Stimulated activated CD8-positive, alpha-beta memory T cell treated with anti-CD3 and anti-CD28 coated beads, Interleukin-4, amount 100 ng/mL, for 24 hours (primary cell): ENCODE results near the gene JADE2.
"Not testable (repeated sequence)": the region's sequence is repeated elsewhere in the genome, so short reads cannot be mapped to it uniquely, and the experiment has no call there.

ENCODE experiments used
- DNase-seq: peaks from one replicate; pipeline ENCODE4 v3.0.0-alpha.2; 2020; ENCODE audit warnings: low read depth

Gene JADE2

GRCh38 chr5:134552301-134552700 lies 26.8 kb downstream of the JADE2 start:
- no peak for DNase-seq

GRCh38 chr5:134552716-134553115 lies 27.2 kb downstream of the JADE2 start:
- DNase-seq: not testable (repeated sequence)

- DNase-seq: no peak
Measured at GRCh38 chr5:134553821-134554267, 28.4 kb downstream of the JADE2 start.

DNA sequence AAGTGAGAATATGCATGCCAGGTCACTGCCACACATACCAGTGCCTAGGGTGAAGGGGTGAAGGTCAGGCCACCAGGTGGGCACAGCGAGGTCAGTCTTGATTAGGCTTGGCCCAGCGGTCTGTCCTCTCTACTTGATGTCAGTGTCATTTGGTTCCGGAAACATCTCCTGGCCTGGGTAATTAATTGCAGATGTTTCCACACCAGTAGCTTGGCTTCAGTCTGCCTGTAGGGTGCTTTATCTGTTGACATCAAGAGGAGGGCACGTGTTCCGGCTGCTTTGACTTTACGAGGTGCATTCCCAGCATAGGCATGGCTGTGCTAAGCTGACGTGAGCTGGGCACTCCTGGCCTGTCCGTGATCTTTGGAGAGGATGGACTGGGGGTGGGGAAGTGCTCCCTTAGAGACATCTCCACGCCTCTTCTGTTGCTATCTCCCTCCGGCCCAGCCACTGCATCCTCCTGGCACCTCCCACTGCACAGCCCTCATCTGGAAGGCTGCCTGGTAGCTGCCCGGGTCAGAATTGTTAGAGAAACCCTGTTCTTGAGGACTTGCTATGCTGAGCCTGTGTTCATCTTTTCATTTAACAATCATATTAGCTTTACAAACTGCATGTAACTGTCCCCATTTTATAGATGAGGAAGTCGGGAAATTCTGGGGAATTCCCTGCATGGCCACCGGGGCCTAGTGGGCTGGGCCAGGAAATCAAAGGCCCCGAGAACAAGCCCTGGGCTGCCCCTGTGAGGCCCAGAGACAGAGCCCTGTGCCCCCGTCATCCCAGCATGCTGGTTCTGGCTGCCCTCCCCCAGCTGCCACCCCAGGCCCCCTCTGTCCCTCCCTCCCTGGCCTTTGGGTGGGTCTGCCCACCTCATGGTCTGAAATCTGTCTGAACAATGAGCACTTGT lies 29.1 kb downstream of the JADE2 start:
- peak; percentile 34 for DNase-seq

- no peak for DNase-seq
Measured at GRCh38 chr5:134555223-134555889, 29.9 kb downstream of the JADE2 start.

DNA sequence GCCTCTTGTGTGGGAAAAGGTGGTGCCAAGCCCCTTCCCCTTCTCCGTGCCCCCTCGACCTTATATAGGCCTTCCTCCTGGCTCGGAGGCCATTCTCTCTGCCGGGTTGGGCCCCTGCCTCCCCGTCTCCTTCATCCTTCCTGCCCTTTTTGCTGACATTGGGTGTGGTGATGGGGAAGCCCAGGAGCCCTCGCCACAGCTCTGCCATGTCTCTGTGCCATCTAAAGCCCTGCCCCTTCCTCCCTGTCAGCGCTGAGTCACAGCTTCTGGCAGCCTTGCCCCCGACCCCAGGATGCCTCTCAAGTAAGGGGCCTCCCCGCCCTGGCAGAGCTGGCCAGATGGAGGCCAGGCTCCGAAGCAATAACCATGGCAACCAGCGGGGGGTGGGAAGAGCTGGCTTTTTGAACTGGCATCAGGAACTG lies 30.4 kb downstream of the JADE2 start:
- DNase-seq: peak; percentile 72

- not testable (repeated sequence) for DNase-seq
Measured at GRCh38 chr5:134556588-134556987, 31.1 kb downstream of the JADE2 start.

- DNase-seq: no peak
Measured at GRCh38 chr5:134556994-134557393, 31.5 kb downstream of the JADE2 start.

GRCh38 chr5:134559672-134560071 lies 34.2 kb downstream of the JADE2 start:
- DNase-seq: no peak

DNA sequence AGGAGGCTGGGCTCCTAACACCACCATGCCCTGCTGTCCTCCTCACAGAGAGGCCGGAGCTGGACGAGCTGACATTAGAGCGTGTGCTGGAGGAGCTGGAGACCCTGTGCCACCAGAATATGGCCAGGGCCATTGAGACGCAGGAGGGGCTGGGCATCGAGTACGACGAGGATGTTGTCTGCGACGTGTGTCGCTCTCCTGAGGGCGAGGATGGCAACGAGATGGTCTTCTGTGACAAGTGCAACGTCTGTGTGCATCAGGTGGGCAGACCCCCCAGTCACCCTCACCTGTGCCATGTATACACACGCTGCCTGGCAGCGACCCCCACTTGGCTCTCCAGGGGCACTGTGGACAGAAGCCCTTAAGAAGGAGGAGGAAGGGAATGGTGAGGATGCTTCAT lies 35.2 kb downstream of the JADE2 start:
- no peak for DNase-seq

DNA sequence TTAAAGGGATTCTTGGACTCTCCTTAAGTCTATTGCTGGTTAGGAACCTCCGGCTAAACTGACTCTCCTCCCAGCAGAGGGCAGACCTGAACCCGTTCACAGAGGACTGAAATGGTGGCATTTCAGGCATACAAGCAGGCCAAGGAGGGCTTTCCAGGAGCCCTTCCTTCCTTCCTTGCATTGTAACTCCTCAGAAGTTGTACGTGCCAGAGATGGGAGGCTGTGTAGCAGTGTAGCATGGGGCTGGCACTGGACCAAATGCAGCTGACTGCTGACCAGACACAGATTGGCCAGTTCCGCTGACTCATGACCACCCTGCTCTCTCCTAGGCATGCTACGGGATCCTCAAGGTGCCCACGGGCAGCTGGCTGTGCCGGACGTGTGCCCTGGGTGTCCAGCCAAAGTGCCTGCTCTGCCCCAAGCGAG lies 36.4 kb downstream of the JADE2 start:
- no peak for DNase-seq

DNA sequence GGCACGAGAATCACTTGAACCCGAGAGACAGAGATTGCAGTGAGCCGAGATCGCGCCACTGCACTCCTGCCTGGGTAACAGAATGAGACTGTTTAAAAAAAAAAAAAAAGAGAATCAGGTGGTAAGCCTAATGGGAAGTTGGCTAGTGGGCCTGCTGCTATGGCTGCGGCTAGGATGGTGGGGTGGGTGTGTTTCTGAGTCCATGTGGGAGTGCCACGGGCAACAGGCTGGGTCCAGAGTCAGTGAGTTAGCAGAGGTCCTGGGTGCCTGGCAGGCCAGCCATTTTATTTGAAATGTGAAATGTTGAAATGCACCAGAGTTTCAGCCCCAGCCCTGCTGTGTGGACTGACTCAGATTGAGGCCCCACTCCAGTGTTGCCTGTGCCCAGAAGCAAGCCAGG lies 37.8 kb downstream of the JADE2 start:
- DNase-seq: no peak

- no peak for DNase-seq
Measured at GRCh38 chr5:134563962-134564361, 38.5 kb downstream of the JADE2 start.

DNA sequence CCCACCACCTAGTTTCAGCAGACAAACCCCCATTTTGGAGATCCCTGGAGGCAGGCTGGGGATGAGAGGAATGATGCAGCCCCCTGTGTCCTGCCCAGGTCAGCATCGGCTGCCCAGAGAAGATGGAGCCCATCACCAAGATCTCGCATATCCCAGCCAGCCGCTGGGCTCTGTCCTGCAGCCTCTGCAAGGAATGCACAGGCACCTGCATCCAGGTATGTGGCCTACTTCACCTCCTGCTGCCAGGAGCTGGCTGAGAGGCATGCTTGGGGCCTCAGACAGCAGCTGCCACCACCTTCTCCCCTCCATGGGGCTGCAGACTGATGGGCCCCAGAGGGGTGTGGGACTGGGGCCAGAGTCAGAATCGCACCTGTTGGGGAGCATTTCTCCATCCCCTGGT lies 38.9 kb downstream of the JADE2 start:
- DNase-seq: no peak

DNA sequence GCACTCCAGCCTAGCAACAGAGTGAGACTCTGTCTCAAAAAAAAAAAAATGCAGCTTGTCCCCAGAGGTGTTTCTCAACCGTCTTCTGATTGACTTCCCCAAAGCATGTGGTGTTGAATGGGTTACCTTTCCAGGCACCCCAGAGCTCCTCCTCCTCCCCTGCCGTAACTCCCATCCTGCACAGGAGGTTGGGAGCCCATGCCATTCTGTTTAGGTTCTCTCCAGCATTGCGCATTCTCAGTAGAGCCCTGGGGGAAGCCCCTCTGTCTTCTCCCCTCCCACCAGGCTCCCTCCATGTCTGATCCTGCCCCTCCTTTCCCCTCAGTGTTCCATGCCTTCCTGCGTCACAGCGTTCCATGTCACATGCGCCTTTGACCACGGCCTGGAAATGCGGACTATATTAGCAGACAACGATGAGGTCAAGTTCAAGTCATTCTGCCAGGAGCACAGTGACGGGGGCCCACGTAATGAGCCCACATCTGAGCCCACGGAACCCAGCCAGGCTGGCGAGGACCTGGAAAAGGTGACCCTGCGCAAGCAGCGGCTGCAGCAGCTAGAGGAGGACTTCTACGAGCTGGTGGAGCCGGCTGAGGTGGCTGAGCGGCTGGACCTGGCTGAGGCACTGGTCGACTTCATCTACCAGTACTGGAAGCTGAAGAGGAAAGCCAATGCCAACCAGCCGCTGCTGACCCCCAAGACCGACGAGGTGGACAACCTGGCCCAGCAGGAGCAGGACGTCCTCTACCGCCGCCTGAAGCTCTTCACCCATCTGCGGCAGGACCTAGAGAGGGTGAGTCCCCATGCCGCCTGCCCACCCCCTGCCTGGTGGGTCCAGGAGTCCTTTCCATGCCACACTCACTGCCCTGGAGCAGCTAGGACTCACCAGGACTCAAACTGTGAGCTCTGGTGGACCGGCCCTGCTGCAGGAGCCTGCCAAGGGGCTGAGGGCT lies 40.6 kb downstream of the JADE2 start:
- DNase-seq: no peak

- DNase-seq: no peak
Measured at GRCh38 chr5:134566741-134567221, 41.3 kb downstream of the JADE2 start.

DNA sequence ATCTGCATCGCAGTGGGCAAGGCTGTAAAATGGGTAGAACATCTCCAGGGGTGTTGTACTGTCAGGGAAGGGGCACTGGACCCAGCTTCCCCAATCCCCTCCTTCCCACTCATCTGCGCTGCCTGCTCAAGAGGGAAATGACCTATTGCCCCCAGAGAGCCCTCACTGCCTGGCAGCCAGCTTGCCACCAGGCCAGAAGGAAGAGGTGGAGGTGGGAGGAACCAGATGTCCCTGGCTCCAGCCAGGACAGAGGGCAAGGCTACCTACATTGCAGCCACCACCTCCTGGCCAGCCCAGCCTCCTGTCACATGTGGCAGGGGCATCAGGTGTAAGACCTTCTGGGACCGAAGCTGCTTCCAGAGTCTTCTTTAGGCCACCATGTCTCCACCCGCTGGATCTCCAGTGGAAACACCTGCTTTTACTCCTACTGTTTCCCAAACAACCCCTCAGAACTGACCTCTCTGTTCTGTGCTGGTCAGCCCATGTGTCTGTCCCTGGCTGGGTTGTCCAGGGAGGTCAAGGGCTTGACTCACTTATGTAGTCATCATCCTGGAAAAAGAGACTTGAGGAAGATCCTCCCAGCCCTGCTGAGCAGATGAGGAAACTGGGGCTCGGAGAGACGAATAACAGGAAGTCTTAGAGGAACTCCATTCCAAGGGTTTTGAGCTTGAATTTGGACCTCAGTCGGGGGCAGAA lies 42.3 kb downstream of the JADE2 start:
- DNase-seq: no peak

DNA sequence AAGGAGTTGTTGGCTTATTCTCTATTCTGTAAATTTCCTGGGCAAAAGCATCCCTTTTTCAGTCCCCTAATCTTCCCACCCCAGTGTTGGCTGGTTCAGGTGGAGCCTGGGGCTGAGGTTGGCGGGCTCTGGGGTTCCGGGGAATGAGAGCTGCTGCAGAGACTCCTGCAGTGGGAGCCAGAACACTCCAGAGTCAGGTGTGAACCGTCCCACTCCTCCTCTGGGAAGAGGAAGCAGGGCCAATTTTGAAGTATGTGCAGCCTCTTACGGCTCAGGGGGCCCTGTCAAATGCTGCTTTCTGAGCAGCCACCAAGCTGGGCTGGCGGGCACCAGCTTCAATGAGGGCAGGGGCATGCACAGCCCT lies 42.8 kb downstream of the JADE2 start:
- no peak for DNase-seq

- DNase-seq: no peak
Measured at GRCh38 chr5:134568761-134569695, 43.6 kb downstream of the JADE2 start.

- DNase-seq: no peak
Measured at GRCh38 chr5:134569758-134570364, 44.4 kb downstream of the JADE2 start.
